Measurements from ENCODE around the gene PITPNC1. TPM values are rescaled to one million over a fixed set of nuclear protein-coding genes. Genes with fewer than 3 reads are reported as not detected.
A peak's percentile ranks its signal among the peaks of the same experiment; 100 is the strongest.
"Not testable (repeated sequence)": the region's sequence is repeated elsewhere in the genome, so short reads cannot be mapped to it uniquely, and the experiment has no call there.

PITPNC1 gene
- total RNA-seq, 1 donor from 2014 or later: 21.5 TPM

DNA sequence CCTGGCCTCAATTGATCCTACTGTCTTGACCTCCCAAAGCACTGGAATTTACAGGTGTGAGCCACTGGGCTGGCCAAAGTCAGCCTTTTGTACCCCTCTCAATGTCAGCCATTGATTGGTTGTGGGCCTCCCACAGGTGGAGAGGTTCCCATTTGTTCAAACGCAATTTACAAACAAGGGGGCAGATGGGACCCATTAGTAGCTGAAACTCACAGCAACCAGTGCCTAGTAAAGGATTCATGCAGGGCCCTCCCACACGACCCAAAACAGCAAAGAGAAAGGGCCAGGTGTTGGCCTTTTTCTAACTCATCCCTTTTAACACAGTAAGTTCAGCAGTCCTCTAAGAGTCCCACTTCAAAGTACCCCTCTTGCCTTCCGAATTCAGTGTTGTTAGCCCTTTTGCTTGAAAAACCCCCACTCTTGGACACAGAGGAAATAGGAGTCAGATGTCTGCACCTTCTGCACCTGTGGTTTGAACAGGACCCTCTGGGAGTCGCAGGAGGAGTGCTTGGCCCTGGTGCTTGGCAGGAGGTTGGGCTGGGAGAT lies 89.2 kb downstream of the PITPNC1 start:
- H3K27ac Mint-ChIP-seq (ENCODE audit: unreplicated experiment): no peak overlapping the region
- no peak for DNase-seq (ENCODE audit: low read depth, low spot score)
- TF ChIP-seq, protein P1, sequence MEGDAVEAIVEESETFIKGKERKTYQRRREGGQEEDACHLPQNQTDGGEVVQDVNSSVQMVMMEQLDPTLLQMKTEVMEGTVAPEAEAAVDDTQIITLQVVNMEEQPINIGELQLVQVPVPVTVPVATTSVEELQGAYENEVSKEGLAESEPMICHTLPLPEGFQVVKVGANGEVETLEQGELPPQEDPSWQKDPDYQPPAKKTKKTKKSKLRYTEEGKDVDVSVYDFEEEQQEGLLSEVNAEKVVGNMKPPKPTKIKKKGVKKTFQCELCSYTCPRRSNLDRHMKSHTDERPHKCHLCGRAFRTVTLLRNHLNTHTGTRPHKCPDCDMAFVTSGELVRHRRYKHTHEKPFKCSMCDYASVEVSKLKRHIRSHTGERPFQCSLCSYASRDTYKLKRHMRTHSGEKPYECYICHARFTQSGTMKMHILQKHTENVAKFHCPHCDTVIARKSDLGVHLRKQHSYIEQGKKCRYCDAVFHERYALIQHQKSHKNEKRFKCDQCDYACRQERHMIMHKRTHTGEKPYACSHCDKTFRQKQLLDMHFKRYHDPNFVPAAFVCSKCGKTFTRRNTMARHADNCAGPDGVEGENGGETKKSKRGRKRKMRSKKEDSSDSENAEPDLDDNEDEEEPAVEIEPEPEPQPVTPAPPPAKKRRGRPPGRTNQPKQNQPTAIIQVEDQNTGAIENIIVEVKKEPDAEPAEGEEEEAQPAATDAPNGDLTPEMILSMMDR (conservative IDR thresholded peaks at IDR 0.05): no peak
- peaks cover 15% of the 10 kb centered on the region for H3K4me1 Mint-ChIP-seq
- H3K9me3 Mint-ChIP-seq: no peaks in the 10 kb centered on the region
- H3K27me3 Mint-ChIP-seq (ENCODE audit: low read depth): no peaks in the 10 kb centered on the region
- no peak overlapping the region for H3K4me3 Mint-ChIP-seq
- no peaks in the 10 kb centered on the region for H3K36me3 Mint-ChIP-seq (ENCODE audit: low read depth)

DNA sequence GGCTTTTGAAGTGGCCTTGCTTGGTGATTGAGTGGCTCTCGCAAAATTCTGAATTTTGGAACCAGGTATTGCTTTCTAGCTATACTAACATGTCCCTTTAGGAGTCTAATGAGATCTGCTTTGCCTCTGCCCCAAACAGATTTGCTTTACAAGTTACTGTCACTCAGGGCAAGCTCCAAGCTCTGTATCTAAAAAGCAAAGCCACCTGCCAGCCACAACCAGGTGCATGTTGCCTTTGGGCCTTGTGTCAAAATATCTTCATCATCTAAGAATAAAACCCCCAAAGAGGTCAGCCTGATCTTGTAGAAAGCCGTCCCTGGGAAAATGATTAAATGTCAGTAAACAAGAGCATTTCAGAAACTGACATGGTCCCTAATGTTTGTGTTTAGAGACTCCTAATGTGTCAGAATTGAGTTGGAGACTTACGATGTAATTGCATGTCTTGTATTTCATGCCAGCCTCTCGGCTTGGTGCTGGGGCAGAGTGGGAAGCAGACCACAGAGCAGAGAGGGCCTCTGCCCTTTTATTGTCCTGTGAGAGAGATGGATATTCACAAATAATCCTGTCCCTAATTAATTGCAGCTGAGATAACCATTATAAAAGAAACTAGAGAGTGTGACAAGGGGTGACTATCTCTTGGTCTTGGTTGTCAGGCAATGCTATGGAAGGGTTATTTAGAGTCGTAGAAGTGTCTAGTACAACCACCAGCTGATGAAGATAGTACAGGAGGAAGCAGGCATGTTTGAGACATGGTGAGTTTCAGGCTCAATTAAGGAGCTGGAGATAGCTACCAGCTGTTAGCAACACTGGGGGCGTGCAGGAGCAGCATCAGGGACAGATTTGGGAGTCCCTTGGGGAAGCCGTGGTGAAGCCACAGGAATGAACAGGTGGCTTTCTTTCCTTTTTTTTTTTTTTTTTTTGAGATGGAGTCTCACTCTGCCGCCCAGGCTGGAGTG lies 90.7 kb downstream of the PITPNC1 start:
- no peak for DNase-seq (ENCODE audit: low read depth, low spot score)
- H3K27me3 Mint-ChIP-seq (ENCODE audit: low read depth): no peaks in the 10 kb centered on the region
- peaks cover 6% of the 10 kb centered on the region for H3K36me3 Mint-ChIP-seq (ENCODE audit: low read depth)
- H3K4me1 Mint-ChIP-seq: peaks cover 14% of the 10 kb centered on the region
- no peak overlapping the region for H3K4me3 Mint-ChIP-seq
- no peak overlapping the region for H3K27ac Mint-ChIP-seq (ENCODE audit: unreplicated experiment)
- H3K9me3 Mint-ChIP-seq: peaks cover 5% of the 10 kb centered on the region
- TF ChIP-seq, protein P1 (conservative IDR thresholded peaks at IDR 0.05): no peak

GRCh38 chr17:67469208-67469980 lies 92.3 kb downstream of the PITPNC1 start:
- Mint-ChIP-seq H3K27me3 (ENCODE audit: low read depth) (no peaks in the 10 kb centered on the region), H3K36me3 (ENCODE audit: low read depth) (peaks cover 6% of the 10 kb centered on the region), H3K4me3 (no peak overlapping the region), H3K27ac (ENCODE audit: unreplicated experiment) (peak overlapping the region; percentile 78), H3K4me1 (peaks cover 21% of the 10 kb centered on the region), H3K9me3 (peaks cover 5% of the 10 kb centered on the region)
- DNase-seq (ENCODE audit: low read depth, low spot score): peak; percentile 8
- TF ChIP-seq, protein P1 (conservative IDR thresholded peaks at IDR 0.05): no peak

DNA sequence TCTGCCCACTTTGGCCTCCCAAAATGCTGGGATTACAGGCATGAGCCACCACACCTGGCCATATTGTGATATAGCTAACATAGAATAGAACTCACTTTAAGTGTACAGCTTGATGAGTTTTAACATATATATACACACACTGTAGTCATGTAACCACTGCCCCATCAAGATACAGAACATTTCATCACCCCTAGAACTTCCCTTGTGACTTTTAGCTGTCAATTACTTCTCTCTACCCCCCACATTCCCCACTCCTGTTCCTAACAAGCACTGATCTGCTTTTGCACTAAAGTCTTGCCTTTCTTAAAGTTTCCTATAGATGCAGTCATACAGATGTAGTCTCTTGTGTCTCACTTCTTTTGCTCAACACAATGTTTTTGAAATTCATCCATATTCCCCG lies 93.1 kb downstream of the PITPNC1 start:
- Mint-ChIP-seq H3K27me3 (ENCODE audit: low read depth) (no peaks in the 10 kb centered on the region), H3K9me3 (peaks cover 5% of the 10 kb centered on the region), H3K4me1 (peaks cover 27% of the 10 kb centered on the region), H3K27ac (ENCODE audit: unreplicated experiment) (no peak overlapping the region), H3K36me3 (ENCODE audit: low read depth) (peaks cover 6% of the 10 kb centered on the region), H3K4me3 (no peak overlapping the region)
- TF ChIP-seq, protein P1 (conservative IDR thresholded peaks at IDR 0.05): no peak
- no peak for DNase-seq (ENCODE audit: low read depth, low spot score)

DNA sequence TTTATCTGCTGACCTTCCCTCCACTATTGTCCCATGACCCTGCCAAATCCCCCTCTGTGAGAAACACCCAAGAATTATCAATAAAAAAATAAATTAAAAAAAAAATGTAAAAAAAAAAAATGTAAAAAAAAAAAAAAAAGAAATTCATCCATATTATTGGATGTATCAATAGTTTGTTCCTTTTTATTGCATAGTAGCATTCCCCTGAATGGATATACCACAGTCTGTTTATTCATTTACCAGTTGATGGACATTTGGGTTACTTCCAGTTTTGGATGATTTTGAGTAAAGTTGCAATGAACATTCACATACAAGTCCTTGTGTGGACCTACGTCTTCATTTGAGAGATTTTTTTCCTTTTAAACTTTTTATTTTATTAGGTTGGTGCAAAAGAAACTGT lies 94.0 kb downstream of the PITPNC1 start:
- Mint-ChIP-seq H3K27ac (ENCODE audit: unreplicated experiment) (no peak overlapping the region), H3K9me3 (peaks cover 5% of the 10 kb centered on the region), H3K4me1 (peaks cover 35% of the 10 kb centered on the region), H3K27me3 (ENCODE audit: low read depth) (no peaks in the 10 kb centered on the region), H3K36me3 (ENCODE audit: low read depth) (peaks cover 6% of the 10 kb centered on the region), H3K4me3 (no peak overlapping the region)
- no peak for DNase-seq (ENCODE audit: low read depth, low spot score)
- TF ChIP-seq, protein P1 (conservative IDR thresholded peaks at IDR 0.05): no peak

- not testable (repeated sequence) for H3K27ac Mint-ChIP-seq (ENCODE audit: unreplicated experiment); H3K4me3 Mint-ChIP-seq; H3K36me3 Mint-ChIP-seq (ENCODE audit: low read depth); H3K27me3 Mint-ChIP-seq (ENCODE audit: low read depth); H3K9me3 Mint-ChIP-seq; DNase-seq (ENCODE audit: low read depth, low spot score)
- peaks cover 35% of the 10 kb centered on the region for H3K4me1 Mint-ChIP-seq
Observed at GRCh38 chr17:67472606-67473005, 95.5 kb downstream of the PITPNC1 start.

Data from neural crest cell (in vitro differentiated cells).